ENCODE measurements around the gene GALNT12.
A peak's percentile ranks its signal among the peaks of the same experiment; 100 is the strongest.

The GALNT12 gene

DNA sequence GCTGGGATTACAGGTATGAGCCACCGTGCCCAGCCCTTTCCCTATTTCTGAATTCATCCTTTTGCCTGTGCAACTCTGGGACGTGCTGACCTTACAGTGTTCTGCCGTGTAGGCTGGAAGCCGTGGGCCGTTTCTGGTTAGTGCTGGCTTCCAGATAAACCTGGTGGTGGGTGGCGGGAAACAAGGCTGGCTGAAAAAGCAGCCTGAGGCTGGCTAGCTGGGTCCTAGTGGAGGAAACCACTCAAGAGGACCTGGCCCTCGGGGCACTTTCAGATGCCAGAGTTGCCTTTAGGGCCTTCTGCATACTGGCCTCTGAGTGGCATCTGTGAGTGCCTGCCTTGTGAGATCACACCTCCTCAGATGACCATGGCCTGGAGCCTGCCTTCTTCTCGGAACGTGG, 26.9 kb downstream of the GALNT12 start:
- no peak for DNase-seq

DNA sequence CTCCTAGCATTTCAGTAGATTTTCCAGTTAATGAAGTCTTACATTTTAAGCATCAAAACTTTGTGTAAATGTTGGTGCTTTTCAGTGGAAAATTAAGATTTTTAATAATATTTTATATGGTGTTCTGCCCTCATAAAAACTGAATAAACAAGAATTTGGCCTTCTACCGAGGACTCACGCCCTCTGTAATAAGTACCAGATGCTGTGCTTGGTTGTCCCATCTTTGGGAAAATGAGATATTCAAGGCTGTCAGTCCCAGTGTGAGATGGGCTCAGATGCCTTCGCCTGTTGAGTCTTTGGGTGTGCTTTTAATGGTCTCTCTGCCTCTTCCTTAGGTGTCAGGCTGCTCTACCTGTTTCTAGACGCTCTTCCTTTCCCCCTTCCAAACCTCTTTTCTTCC, 28.7 kb downstream of the GALNT12 start:
- DNase-seq: no peak

DNA sequence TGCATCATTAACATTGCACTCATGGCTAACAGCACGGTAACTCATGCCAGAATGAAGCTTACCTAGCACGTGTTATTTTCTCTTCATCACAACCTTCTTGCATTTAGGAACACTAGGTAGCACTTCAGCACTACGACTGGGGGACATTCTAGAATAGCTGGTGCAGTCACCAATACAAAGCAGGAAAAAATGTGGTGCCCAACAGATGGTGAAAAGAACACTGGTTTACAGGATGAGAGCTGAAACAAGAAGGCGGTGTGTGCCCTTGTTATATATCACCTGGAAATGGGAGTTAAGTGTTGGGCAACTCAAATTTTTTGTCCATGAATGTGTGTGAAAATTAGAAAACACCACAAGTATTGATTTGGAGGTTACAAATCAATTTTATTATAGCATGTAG, 30.0 kb downstream of the GALNT12 start:
- DNase-seq: no peak

DNA sequence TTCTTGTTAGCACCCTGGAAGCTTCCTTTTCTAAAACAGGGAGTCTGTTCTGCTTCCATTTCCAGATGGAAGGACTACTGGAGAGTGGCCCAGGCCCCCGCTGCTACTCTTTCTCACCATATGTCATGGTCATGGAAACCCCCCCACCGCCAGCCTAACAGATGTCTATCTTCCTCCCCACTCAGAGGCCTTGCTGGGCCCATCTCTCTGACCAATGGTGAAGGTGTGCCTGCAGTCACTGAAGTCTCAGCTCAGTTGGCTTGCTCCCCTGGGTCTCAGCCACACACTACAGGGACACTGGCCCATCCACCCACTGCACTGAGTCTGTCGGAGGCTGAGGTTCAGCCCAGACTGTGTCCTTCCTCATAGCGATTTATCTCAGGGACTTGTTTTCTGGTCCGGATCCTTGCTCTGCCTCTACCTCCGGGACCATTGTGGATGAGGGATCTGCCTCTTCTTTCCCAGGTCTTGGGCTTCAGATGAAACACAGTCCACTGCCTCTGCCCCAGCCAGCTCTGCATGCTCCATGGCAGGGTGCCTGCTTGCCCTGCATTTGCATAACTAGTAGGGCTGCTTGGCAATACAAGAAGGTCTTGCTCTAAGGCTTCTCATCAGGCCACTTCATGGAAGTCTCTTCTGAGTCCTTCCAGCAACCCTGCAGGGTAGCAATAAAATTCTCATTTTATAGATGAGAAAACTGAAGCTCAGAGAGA, 30.8 kb downstream of the GALNT12 start:
- DNase-seq: no peak

DNA sequence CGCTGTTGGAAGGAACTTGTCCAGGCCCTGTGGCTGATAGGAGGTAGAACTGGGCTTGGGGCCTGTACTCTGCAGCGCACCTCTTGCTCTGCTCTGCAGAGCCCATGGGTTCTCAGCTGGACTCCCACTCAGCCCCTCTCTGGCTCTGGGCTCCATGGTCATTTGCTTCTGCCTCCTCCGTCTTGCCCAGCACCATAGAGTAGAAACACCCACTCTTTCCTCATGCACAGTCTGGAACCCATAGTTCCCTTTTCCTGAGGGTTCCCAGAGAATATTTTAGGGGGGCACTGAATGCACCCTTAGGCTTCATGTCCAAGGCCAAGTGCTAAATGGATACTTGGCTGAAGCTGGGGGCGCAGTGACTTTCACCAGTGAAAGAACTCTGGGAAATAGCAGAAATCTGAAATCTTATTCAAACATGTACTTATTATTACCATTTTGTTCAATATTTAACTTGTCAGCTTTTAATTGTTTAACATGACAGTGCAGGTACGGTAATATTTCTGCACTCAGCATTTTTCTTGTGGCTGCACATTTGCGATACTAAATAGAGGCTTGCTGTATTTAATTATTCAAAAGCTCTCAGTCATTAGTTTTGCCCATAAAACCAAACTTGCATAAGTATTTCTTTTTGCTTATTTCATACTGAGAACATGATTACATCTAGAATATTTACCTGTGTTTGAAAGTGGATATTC, 31.5 kb downstream of the GALNT12 start:
- DNase-seq: no peak

DNA sequence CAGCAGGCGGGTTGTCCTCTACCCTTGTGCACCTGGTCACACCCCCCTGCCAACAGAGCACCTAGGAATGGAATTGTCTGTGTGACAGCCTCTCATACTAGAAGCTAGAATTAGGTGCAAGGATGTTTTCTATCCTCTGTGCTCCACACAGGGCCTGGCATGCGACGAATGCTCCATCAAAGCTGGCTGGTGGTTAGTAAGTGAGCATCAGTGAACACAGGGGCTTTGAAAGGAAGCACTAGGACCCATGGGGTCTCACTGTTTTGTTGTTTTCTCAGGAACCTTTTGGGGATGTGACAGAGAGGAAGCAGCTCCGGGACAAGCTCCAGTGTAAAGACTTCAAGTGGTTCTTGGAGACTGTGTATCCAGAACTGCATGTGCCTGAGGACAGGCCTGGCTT, 32.3 kb downstream of the GALNT12 start:
- DNase-seq: no peak

DNA sequence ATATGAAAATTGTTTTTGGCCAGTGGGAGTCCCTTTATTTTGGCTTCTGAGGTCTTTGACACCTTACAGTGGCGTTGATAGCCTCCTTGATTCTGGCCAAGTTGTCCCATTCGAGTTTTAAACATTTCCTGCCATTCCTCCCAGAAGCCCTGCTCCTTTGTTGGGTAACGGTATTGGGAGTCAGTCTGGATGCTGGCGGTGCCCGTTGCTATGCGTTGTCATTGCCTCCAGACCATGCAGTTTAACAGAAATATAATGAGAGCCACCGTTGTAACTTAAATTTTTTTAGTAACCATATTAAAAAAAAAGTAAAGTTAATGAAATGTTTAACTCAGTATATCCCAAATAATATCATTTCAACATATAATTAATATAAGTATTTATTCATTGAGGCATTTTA, 35.0 kb downstream of the GALNT12 start:
- DNase-seq: no peak

DNA sequence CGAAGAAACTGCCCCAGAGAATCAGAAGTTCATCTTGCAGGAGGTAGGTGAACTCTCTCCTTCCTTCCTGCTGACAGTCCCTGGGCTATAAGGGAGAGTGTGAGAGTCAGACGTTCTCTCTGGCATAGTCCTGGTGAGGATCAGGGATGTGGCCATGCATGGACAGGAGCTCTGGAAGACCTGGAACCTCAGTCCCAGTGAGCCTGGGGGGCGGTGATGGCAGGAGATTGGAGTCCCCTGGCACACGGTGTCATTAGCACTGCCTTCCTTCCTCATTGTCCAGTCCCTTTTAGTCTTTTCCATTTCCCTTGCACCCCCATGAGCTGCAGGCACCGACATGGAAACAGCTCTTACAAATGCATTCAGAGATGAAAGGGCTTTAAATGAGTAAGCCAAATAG, 38.6 kb downstream of the GALNT12 start:
- no peak for DNase-seq

DNA sequence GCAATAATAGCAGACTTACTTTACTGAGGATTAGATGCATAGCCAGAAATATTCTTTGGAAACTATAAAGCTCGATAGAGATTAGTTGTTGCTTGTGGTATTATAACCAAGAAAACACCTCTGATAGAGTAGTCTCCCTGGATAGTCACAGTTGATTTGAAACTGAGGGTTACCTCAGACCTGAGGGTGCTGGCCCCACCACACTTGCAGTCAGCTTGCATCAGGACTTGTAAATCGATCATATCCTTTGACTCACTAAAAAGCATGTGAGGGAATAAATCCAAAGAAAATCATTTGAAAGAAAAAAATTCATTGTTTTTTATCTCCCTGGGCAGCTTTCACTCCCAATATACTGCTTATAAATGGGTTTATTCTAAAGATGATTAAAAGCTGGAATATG, 39.4 kb downstream of the GALNT12 start:
- no peak for DNase-seq

DNA sequence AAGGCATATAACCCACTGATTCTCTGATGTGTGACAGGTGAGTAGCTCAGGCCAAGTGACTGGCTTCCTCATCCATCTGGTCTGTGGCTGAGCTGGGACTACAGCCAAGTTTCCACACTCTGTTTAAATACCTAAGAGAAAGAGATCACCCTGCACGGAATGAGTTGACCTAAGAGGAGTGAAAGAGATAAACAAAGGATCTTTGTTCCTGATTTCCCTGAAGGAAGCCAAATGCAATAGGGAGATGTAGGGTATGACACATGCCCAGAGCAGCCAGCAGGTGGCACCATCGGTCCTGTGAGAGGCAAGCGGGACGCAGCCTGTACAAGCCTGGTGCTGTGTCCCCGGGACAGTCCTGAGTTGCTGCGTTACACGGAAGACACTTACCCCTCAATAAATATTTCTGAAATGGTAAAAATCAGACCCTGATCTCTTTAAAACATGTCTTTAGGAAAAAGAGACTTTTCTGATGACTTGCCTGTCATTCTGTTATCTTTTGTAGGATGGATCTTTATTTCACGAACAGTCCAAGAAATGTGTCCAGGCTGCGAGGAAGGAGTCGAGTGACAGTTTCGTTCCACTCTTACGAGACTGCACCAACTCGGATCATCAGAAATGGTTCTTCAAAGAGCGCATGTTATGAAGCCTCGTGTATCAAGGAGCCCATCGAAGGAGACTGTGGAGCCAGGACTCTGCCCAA, 41.1 kb downstream of the GALNT12 start:
- peak; percentile 89 for DNase-seq

DNA sequence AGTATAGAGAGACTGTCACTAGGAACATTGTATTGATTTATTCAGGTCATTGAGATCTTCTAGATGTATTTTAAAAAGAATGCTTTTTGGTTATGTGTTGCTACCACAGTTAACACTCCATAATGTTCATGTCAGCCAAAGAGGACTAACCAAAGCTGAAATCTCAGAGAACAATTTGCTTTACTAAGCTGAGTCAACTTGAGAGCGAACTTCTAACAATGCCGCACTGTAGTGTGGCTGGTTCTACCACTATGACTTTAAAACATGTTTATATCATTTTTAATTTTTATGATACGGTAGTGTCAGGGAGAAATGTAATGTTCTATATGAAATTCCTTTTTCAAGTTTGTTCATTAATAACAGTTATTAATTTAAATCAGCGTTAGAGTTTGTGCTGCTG, 42.1 kb downstream of the GALNT12 start:
- DNase-seq: no peak

DNA sequence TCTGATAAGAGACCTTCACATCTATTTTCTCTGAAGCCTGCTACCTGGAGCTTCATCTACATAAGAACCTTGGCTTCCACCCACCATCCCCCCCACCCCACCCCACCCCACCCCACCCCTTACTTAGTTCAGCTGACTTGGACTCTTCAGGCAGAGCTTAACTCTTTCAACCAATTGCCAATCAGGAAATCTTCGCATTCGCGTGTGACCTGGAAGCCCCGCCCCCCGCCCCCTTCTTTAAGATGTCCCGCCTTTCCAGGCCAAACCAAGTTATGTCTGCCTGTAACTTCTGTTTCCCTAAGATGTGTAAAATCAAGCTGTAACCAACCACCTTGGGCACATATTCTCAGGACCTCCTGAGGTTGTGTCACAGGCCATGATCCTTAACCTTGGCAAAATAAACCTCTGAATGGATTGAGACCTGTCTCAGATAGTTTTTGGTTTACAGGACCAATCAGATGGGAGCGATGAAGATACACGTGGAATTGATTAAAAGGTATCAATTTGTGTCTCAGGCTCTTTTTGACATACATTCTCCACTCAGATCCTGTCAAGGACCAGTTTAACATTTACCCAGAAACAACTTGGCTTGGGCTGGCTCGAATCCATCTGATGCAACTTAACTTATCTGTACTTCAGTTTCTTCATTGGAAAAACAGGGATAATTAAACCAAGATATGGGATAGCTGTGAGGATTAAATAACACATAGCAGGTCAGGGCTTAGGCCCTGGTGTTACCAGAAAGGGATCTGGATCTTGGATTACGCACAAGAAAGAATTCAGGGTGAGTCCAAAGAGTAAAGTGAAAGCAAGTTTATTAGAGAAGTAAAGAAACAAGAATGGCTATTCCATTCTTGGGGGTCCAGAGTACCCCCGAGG, 43.6 kb downstream of the GALNT12 start:
- DNase-seq: no peak

DNA sequence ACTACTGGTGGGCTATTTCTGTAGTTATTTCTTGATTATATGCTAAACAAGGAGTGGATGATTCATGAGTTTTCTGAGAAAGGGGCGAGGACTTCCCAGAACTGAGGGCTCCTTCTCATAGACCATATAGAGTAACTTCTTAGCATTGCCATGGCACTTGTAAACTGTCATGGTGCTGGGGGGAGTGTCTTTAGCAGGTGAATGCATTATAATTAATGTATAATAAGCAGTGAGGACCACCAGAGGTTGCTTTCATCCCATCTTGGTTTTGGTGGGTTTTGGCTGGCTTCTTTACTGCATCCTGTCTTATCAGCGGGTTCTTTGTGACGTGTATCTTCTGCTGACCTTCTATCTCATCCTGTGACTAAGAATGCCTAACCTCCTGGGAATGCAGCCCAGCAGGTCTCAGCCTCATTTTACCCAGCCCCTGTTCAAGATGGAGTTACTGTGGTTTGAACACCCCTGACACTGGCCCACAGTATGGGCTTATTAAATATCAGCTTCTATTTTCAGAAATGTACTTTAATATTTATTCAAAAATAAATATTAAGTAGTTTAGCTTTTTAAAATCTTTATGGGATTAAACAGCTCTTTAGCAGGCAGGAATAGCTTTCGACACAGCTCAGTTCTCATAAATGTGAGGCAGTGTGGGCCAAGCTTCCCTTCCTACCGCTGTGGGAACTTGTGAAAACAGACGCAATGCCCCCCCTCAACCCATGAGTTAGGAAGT, 44.4 kb downstream of the GALNT12 start:
- peak; percentile 40 for DNase-seq

DNA sequence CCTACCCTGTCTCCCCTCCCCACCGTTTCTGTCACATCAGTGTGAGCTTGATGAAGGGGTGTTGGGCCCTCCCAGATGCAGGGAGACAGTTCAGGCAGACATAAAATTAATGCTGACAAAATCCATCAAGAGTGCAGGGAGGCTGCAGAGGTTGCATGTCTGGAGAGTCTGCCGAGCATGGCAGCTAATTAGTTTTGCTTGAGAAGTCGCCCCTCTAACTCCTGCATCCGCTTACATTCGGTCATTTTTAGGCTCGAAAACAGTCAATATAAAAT, 44.9 kb downstream of the GALNT12 start:
- no peak for DNase-seq

DNA sequence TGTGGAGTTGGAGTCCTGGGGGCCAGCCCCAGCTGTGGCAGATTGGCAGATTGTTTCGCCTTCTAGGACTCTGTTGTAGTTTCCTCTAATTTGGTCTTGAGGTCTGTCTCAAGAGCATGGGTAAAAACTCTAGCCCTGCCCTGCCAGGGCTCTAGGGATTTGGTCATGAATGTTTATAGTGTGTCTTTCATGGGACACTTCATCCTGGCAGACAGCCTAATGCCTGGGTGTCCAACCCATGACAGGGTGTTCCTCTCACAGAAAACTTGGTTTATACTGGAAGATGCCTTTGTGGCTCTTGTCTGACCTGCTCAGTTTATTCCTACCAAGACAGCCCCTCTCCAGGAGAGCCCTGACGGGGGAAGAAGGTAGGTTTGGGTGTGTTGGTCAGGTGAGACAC, 45.5 kb downstream of the GALNT12 start:
- DNase-seq: no peak

DNA sequence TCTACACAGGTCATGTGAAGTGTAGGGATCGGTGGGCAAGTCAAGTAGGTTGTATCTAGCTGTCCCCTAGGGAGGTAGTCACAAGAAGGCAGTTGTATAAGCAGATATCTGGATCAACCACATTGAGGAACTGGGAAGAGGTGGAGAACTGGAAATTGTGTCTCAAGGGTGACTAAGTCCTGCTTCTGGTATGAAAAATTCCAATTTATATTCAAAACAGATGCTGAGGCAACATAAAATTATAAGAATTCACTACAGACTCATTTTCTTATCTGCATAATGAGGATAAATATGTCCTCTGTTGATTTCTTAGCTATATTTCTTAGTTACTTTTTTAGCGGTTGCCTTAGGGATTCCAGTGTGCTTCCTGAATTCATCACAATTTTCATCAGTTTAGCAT, 46.8 kb downstream of the GALNT12 start:
- DNase-seq: no peak

DNA sequence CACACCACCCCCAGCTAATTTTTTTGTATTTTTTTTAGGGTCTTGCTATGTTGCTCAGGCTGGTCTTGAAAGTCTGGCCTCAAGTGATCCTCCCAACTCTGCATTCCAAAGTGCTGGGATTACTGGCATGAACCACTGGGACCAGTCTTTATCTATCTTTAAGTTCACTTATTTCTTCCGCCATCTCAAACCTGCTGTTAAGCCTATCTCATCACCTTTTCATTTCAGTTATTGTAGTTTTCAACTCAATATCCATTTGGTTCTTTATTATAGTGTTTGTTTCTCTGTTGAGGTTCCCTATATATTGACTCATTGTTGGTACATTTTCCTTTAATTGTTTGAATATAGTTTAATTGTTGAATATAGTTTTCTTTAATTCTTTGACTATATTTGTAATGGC, 48.1 kb downstream of the GALNT12 start:
- DNase-seq: no peak

DNA sequence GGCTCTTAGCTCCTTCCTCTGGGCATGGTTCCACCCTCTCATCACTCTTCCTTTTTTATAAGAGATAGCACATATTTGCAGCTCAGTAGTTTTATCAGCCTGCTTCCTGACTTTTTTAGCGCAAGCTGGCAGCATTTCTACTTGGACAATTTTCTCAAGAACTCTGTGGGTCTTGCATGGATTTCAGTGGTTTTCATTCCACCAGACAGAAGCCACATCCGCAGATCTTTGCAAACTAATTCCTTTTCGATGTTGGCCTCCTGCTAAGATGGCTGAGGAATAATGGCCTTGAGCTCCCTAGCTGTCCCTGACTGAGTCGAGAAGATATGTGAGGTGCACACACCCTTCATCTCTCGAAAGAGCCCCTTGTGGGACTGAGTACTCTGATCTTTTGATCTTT, 49.5 kb downstream of the GALNT12 start:
- no peak for DNase-seq

DNA sequence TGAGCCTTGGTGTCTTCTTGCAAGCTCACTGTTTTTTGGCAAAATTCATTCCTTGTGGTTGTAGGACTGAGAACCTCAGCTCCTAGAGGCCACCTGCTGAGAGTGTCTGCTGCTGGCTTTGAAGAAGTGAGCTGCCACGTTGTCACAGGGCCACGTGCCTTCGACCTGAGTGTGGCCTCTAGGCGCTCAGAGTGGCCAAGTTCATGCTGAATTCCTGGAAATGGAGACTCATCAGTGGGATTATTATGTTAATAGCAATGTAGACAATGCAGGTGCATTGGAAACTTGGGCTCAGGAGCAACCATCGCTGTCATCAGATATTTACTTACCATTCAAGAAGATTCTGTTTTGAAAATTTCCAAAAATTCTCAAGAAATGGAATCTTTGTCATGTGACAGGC, 52.5 kb downstream of the GALNT12 start:
- no peak for DNase-seq

DNA sequence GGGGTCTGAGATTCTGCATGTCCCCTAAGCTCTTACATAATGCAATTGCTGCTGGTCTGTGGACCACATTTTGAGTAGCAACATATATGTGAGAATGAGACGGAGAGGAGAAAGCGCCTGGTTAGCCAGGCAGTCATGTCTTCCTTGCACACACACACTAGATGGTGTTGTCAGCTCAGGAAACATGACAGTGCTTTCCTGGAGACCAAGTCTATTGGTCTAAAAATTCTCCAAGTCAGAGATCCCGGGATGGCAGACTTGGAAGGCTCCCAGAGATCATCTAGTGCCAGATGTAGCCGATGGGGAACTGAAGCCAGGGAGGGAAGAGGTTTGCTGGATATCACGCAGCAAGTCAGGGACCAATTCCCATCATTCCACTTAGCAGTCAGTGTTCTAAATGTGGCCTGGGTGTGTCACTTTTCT, 53.4 kb downstream of the GALNT12 start:
- no peak for DNase-seq

DNA sequence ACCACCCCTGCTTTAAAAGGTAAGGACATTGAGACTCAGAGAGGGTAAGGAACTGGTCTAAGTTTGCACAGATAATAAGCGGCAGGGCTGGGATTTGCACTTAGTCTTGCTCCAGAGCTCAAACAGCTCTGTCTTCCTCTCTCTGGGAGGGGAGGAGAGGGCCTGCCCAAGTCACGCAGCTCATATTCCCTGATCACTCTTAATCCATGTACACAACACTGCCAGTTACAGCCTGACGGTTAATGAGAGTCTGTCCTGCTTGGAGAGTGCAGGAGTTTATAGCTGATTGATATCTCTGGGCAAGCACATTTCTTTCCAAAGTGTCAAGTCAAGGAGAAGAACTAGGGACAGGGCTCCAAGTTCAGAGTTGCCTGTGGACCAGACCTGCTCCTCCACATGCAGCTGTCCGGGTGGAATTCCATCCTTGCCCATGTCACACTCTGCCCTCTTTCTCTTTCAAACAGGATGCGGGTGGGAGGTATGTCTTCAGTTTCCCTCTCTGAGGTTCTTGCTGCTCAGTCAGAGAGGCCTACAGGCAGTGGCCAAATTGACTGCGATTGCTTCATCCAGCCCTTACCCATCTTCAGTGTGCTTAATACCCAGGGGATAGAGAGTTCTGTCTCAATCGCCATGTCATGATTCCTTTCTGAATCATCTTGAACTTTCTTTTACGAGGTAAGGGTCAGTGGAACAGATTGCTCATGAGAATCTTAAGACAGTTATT, 54.5 kb downstream of the GALNT12 start:
- no peak for DNase-seq

DNA sequence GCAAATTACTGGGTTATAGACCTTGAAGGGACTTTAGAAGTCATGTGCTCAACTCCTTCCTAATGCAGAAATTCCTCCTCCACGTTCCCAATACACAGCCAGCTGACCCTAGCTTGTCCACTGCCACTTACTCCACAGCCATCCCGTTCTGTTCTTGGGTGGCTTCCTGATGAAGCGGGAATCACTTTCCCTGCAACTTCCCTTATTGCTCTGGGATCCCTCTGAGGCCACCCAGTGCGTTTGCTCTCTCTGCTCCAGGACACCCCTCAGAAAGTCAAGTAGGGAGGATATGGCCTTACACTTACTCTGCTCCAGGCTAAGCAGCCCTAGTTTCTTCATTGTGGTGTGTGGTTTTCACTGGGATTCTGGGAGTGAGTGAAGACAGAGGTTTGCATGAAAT, 55.5 kb downstream of the GALNT12 start:
- DNase-seq: no peak

Data from stimulated activated CD4-positive, alpha-beta T cell treated with anti-CD3 and anti-CD28 coated beads, Interleukin-15, amount 100 ng/mL, for 24 hours (primary cell).